WTC11 (cell line): Measurements from ENCODE around the gene TP63. TPM values are rescaled to one million over a fixed set of nuclear protein-coding genes. Genes with fewer than 3 reads are reported as not detected.
"Not testable (repeated sequence)": the region's sequence is repeated elsewhere in the genome, so short reads cannot be mapped to it uniquely, and the experiment has no call there.

Experiments used
- ATAC-seq: fragments of 200-7000 bp; cut with Tn5 transposase; 2 replicates; pipeline ENCODE4 v1.10.0; 2021; ENCODE audit warnings: mild to moderate bottlenecking, moderate library complexity
- CTCF ChIA-PET: fragments of 300-600 bp; sonication (Branson Sonifier 250); formaldehyde crosslinking; loops from one replicate; lab custom pipeline; 2021; ENCODE audit warnings: antibody characterized with exemption; lab: Charles Lee
- POLR2A ChIA-PET: fragments of 350-600 bp; sonication (Branson Sonifier 250); formaldehyde crosslinking; loops from one replicate; lab custom pipeline; 2021; ENCODE audit warnings: antibody characterized with exemption; lab: Charles Lee
- DNase-seq: peaks from one replicate; pipeline ENCODE4 v3.0.0; 2021; ENCODE audit warnings: low spot score
- H3K27ac Mint-ChIP-seq: 2 replicates; pipeline ENCODE4 v1.8.0; 2021; ENCODE audit warnings: mixed read lengths
- H3K27me3 Mint-ChIP-seq: 2 replicates; pipeline ENCODE4 v1.8.0; 2021; ENCODE audit warnings: low read depth, mild to moderate bottlenecking, moderate library complexity, mixed read lengths
- H3K36me3 Mint-ChIP-seq: 2 replicates; pipeline ENCODE4 v1.8.0; 2021; ENCODE audit warnings: mixed read lengths
- H3K4me1 Mint-ChIP-seq: 2 replicates; pipeline ENCODE4 v1.8.0; 2022; ENCODE audit warnings: mixed read lengths
- H3K4me3 Mint-ChIP-seq: 2 replicates; pipeline ENCODE4 v1.8.0; 2021; ENCODE audit warnings: mild to moderate bottlenecking, moderate library complexity, mixed read lengths
- H3K9me3 Mint-ChIP-seq: 2 replicates; pipeline ENCODE4 v1.8.0; 2021; ENCODE audit warnings: mixed read lengths
- ATF1 ChIP-seq: sonication (generic); formaldehyde crosslinking; IDR thresholded peaks from 2 replicates; pipeline ENCODE4 v1.8.1; 2023; ENCODE audit warnings: mild to moderate bottlenecking, moderate library complexity, missing genetic modification reagents
- ATF6 ChIP-seq: sonication (generic); formaldehyde crosslinking; IDR thresholded peaks from 2 replicates; pipeline ENCODE4 v1.8.1; 2023; ENCODE audit warnings: mild to moderate bottlenecking, missing genetic modification reagents
- CDX4 ChIP-seq: fragments of 250-450 bp; sonication (Bioruptor Pico); IDR thresholded peaks from 2 replicates; pipeline ENCODE4 v1.9.0; 2021; ENCODE audit warnings: moderate library complexity, mild to moderate bottlenecking, inconsistent platforms, borderline replicate concordance
- CREB1 ChIP-seq: sonication (generic); formaldehyde crosslinking; IDR thresholded peaks from 2 replicates; pipeline ENCODE4 v1.8.0; 2023; ENCODE audit warnings: mild to moderate bottlenecking, missing genetic modification reagents
- ERG ChIP-seq: fragments of 250-450 bp; sonication (Bioruptor Pico); IDR thresholded peaks from 2 replicates; pipeline ENCODE4 v1.8.0; 2021; ENCODE audit warnings: mild to moderate bottlenecking
- FOXJ3 ChIP-seq: sonication (generic); formaldehyde crosslinking; IDR thresholded peaks from 2 replicates; pipeline ENCODE4 v1.9.0; 2021; ENCODE audit warnings: missing genetic modification reagents, mild to moderate bottlenecking, borderline replicate concordance
- FOXP1 ChIP-seq: sonication (generic); formaldehyde crosslinking; IDR thresholded peaks from 2 replicates; pipeline ENCODE4 v1.8.0; 2022; ENCODE audit warnings: missing genetic modification reagents, mild to moderate bottlenecking, moderate library complexity, borderline replicate concordance
- HMGA2 ChIP-seq: fragments of 250-450 bp; sonication (Bioruptor Pico); IDR thresholded peaks from 2 replicates; pipeline ENCODE4 v1.4.0; 2021; ENCODE audit warnings: mild to moderate bottlenecking, moderate library complexity
- IRF1 ChIP-seq: sonication (generic); formaldehyde crosslinking; IDR thresholded peaks from 2 replicates; pipeline ENCODE4 v1.8.0; 2023; ENCODE audit warnings: missing genetic modification reagents
- IRF2 ChIP-seq: sonication (generic); formaldehyde crosslinking; IDR thresholded peaks from 2 replicates; pipeline ENCODE4 v1.8.0; 2022; ENCODE audit warnings: low read depth, missing genetic modification reagents, borderline replicate concordance
- JUN ChIP-seq: sonication (generic); formaldehyde crosslinking; IDR thresholded peaks from 2 replicates; pipeline ENCODE4 v1.8.0; 2023; ENCODE audit warnings: mild to moderate bottlenecking, missing genetic modification reagents
- MAX ChIP-seq: sonication (generic); formaldehyde crosslinking; IDR thresholded peaks from 2 replicates; pipeline ENCODE4 v1.8.0; 2022; ENCODE audit warnings: mild to moderate bottlenecking, missing genetic modification reagents
- SMAD4 ChIP-seq: sonication (generic); formaldehyde crosslinking; IDR thresholded peaks from 2 replicates; pipeline ENCODE4 v1.8.0; 2022; ENCODE audit warnings: mild to moderate bottlenecking, missing genetic modification reagents
- TEAD1 ChIP-seq: sonication (generic); formaldehyde crosslinking; IDR thresholded peaks from 2 replicates; pipeline ENCODE4 v1.8.0; 2022; ENCODE audit warnings: mild to moderate bottlenecking, missing genetic modification reagents
- TEAD4 ChIP-seq: sonication (generic); formaldehyde crosslinking; IDR thresholded peaks from 2 replicates; pipeline ENCODE4 v1.8.0; 2022; ENCODE audit warnings: mild to moderate bottlenecking, missing genetic modification reagents
- ZNF138 ChIP-seq: sonication (generic); formaldehyde crosslinking; conservative IDR thresholded peaks from 2 replicates; pipeline ENCODE4 v1.8.1; 2022; ENCODE audit warnings: mild to moderate bottlenecking, moderate library complexity, missing genetic modification reagents
- ZNF219 ChIP-seq: sonication (generic); formaldehyde crosslinking; IDR thresholded peaks from 2 replicates; pipeline ENCODE4 v1.8.0; 2023; ENCODE audit warnings: missing genetic modification reagents, mild to moderate bottlenecking, borderline replicate concordance
- ZNF232 ChIP-seq: sonication (generic); formaldehyde crosslinking; IDR thresholded peaks from 2 replicates; pipeline ENCODE4 v1.8.0; 2022; ENCODE audit warnings: mild to moderate bottlenecking, missing genetic modification reagents
- ZNF281 ChIP-seq: sonication (generic); formaldehyde crosslinking; IDR thresholded peaks from 2 replicates; pipeline ENCODE4 v1.8.0; 2023; ENCODE audit warnings: mild to moderate bottlenecking, missing genetic modification reagents
- ZNF396 ChIP-seq: fragments of 250-450 bp; sonication (Bioruptor Pico); IDR thresholded peaks from 2 replicates; pipeline ENCODE4 v1.8.0; 2021; ENCODE audit warnings: mild to moderate bottlenecking, moderate library complexity, borderline replicate concordance
- ZNF416 ChIP-seq: fragments of 250-450 bp; sonication (Bioruptor Pico); IDR thresholded peaks from 2 replicates; pipeline ENCODE4 v1.9.0; 2021; ENCODE audit warnings: mild to moderate bottlenecking, inconsistent platforms
- total RNA-seq: library from RNA; stranded (reverse); gene quantifications from 3 replicates; pipeline ENCODE4 v1.2.3, GENCODE V29; 2021

TP63 gene
- total RNA-seq, 1 experiment from 2014 or later = 0.09 TPM

- DNase-seq (no peak), ATAC-seq (no peak)
- H3K27me3 Mint-ChIP-seq = no peaks in the 10 kb centered on the region
- TF ChIP-seq IRF1 = no peak
- TF ChIP-seq ZNF416 = no peak
- no peak for TF ChIP-seq ZNF281 (CRISPR knock-in tag)
- TF ChIP-seq FOXP1 = no peak
- TF ChIP-seq ATF1 (CRISPR knock-in tag) = no peak
- TF ChIP-seq FOXJ3 (CRISPR knock-in tag) = no peak
- no peak for TF ChIP-seq TEAD1
- no peak for TF ChIP-seq ZNF219 (CRISPR knock-in tag)
- no peak for TF ChIP-seq ZNF396 (CRISPR knock-in tag)
- no peak for TF ChIP-seq ERG (CRISPR knock-in tag)
- TF ChIP-seq SMAD4 (CRISPR knock-in tag) = no peak
- TF ChIP-seq CREB1 (CRISPR knock-in tag) = no peak
- no peak for TF ChIP-seq ZNF232
- TF ChIP-seq TEAD4 (CRISPR knock-in tag) = no peak
- no peak for TF ChIP-seq ZNF138
- TF ChIP-seq MAX (CRISPR knock-in tag) = no peak
- no peak for TF ChIP-seq HMGA2
- no peak for TF ChIP-seq JUN (CRISPR knock-in tag)
- H3K4me1 Mint-ChIP-seq = no peaks in the 10 kb centered on the region
- no peak overlapping the region for H3K4me3 Mint-ChIP-seq
- CTCF ChIA-PET = no interaction called here
- H3K36me3 Mint-ChIP-seq = peaks cover 8% of the 10 kb centered on the region; the same call in 1 of the 2 replicates
- POLR2A ChIA-PET = no interaction called here
- peaks cover 36% of the 10 kb centered on the region for H3K9me3 Mint-ChIP-seq
- H3K27ac Mint-ChIP-seq = no peak overlapping the region; the same call in 1 of the 2 replicates
Measured at GRCh38 chr3:189606774-189607173, 24.4 kb upstream of the TP63 start.

- POLR2A ChIA-PET, H3K36me3 Mint-ChIP-seq, H3K27ac Mint-ChIP-seq, H3K4me3 Mint-ChIP-seq, ATAC-seq, CTCF ChIA-PET, H3K4me1 Mint-ChIP-seq, DNase-seq, H3K27me3 Mint-ChIP-seq: not testable (repeated sequence)
- H3K9me3 Mint-ChIP-seq = peaks cover 35% of the 10 kb centered on the region
Measured at GRCh38 chr3:189612641-189613040, 18.5 kb upstream of the TP63 start.

- H3K4me3 Mint-ChIP-seq = no peak overlapping the region
- ChIA-PET CTCF (no interaction called here), POLR2A (no interaction called here)
- TF ChIP-seq ATF1 (CRISPR knock-in tag) (no peak), JUN (CRISPR knock-in tag) (no peak), CDX4 (CRISPR knock-in tag) (no peak), IRF2 (CRISPR knock-in tag) (no peak), ATF6 (CRISPR knock-in tag) (no peak)
- DNase-seq (no peak), ATAC-seq (no peak)
- H3K4me1 Mint-ChIP-seq = no peaks in the 10 kb centered on the region
- no peaks in the 10 kb centered on the region for H3K27me3 Mint-ChIP-seq
- peaks cover 8% of the 10 kb centered on the region; the same call in 1 of the 2 replicates for H3K36me3 Mint-ChIP-seq
- no peak overlapping the region for H3K27ac Mint-ChIP-seq
- peaks cover 35% of the 10 kb centered on the region for H3K9me3 Mint-ChIP-seq
Measured at GRCh38 chr3:189613122-189613521, 18.1 kb upstream of the TP63 start.
